ENCODE results near the gene OSBP2. TPM values are rescaled to one million over a fixed set of nuclear protein-coding genes. Genes with fewer than 3 reads are reported as not detected.

OSBP2 gene
- polyA plus RNA-seq, 1 donor (not counting 4 experiments of a cell fraction or from before 2014, with no cell fraction given) = 3.0 TPM

- Histone ChIP-seq H3K27me3 (ENCODE audit: control insufficient read depth, extremely low read depth, insufficient read depth, low read length) (no peaks in the 10 kb centered on the region), H3K9me3 (ENCODE audit: control insufficient read depth, low read depth, low read length) (no peaks in the 10 kb centered on the region), H4K20me1 (ENCODE audit: control insufficient read depth, extremely low read depth, insufficient read depth, low read length) (no peaks in the 10 kb centered on the region), H3K4me1 (ENCODE audit: control insufficient read depth, extremely low read depth, insufficient read depth, low read length) (peaks cover 4% of the 10 kb centered on the region), H3K4me3 (ENCODE audit: control insufficient read depth in 2 of 3, extremely low read depth in 1 of 3, insufficient read depth in 2 of 3, low read depth in 1 of 3, low read length in 3 of 3) (no peak overlapping the region), H3K27ac (ENCODE audit: control insufficient read depth, insufficient read depth, low read length) (no peak overlapping the region), H3K79me2 (ENCODE audit: control insufficient read depth, insufficient read depth, low read length) (no peaks in the 10 kb centered on the region), H3K4me2 (ENCODE audit: control insufficient read depth, extremely low read depth, insufficient read depth, low read depth, low read length) (peak overlapping the region; percentile 66), H3K9ac (ENCODE audit: control insufficient read depth, extremely low read depth, insufficient read depth, low read length) (no peak overlapping the region), H2AFZ (ENCODE audit: control insufficient read depth, low read length) (no peak overlapping the region), H3K9me1 (ENCODE audit: control insufficient read depth, extremely low read depth, insufficient read depth, low read length) (no peaks in the 10 kb centered on the region), H3K36me3 (ENCODE audit: control insufficient read depth in 2 of 2, extremely low read depth in 1 of 2, insufficient read depth in 2 of 2, low read length in 2 of 2) (peaks cover 0 to 5% of the 10 kb centered on the region in 2 experiments)
- DNase-seq (ENCODE audit: low read depth, low spot score) (no peak), FAIRE-seq (peak; percentile 20)
- dilution Hi-C loops (cut with MboI; ENCODE audit: extremely low pct_ligation_motif_present, low sequenced_read_pairs) = no loop called here
- TF ChIP-seq CTCF (optimal IDR thresholded peaks at IDR 0.05 in 1 of 3, IDR thresholded peaks at IDR 0.05 in 1 of 3, conservative IDR thresholded peaks at IDR 0.05 in 1 of 3; ENCODE audit: extremely low read depth in 1 of 3, insufficient read depth in 2 of 3, low read length in 3 of 3) (peak; percentile 80 to 88 (median 81)), EZH2 (IDR thresholded peaks at IDR 0.05; ENCODE audit: low read length) (no peak)
Observed at GRCh38 chr22:30920407-30920806, 225.7 kb downstream of the OSBP2 start.

- dilution Hi-C loops (cut with MboI; ENCODE audit: extremely low pct_ligation_motif_present, low sequenced_read_pairs) = no loop called here
- Histone ChIP-seq H2AFZ (ENCODE audit: control insufficient read depth, low read length) (no peak overlapping the region), H3K4me1 (ENCODE audit: control insufficient read depth, extremely low read depth, insufficient read depth, low read length) (peaks cover 4% of the 10 kb centered on the region), H3K9me3 (ENCODE audit: control insufficient read depth, low read depth, low read length) (no peaks in the 10 kb centered on the region), H3K9ac (ENCODE audit: control insufficient read depth, extremely low read depth, insufficient read depth, low read length) (no peak overlapping the region), H3K27me3 (ENCODE audit: control insufficient read depth, extremely low read depth, insufficient read depth, low read length) (no peaks in the 10 kb centered on the region), H3K4me3 (ENCODE audit: control insufficient read depth in 2 of 3, extremely low read depth in 1 of 3, insufficient read depth in 2 of 3, low read depth in 1 of 3, low read length in 3 of 3) (no peak overlapping the region), H3K36me3 (ENCODE audit: control insufficient read depth in 2 of 2, extremely low read depth in 1 of 2, insufficient read depth in 2 of 2, low read length in 2 of 2) (peaks cover 0 to 8% of the 10 kb centered on the region in 2 experiments), H4K20me1 (ENCODE audit: control insufficient read depth, extremely low read depth, insufficient read depth, low read length) (no peaks in the 10 kb centered on the region), H3K4me2 (ENCODE audit: control insufficient read depth, extremely low read depth, insufficient read depth, low read depth, low read length) (peak overlapping the region; percentile 57), H3K9me1 (ENCODE audit: control insufficient read depth, extremely low read depth, insufficient read depth, low read length) (no peaks in the 10 kb centered on the region), H3K79me2 (ENCODE audit: control insufficient read depth, insufficient read depth, low read length) (no peaks in the 10 kb centered on the region), H3K27ac (ENCODE audit: control insufficient read depth, insufficient read depth, low read length) (no peak overlapping the region)
- DNase-seq (ENCODE audit: low read depth, low spot score) (no peak), FAIRE-seq (no peak)
- TF ChIP-seq EZH2 (IDR thresholded peaks at IDR 0.05; ENCODE audit: low read length) (no peak), CTCF (optimal IDR thresholded peaks at IDR 0.05 in 1 of 3, IDR thresholded peaks at IDR 0.05 in 1 of 3, conservative IDR thresholded peaks at IDR 0.05 in 1 of 3; ENCODE audit: extremely low read depth in 1 of 3, insufficient read depth in 2 of 3, low read length in 3 of 3) (no peak)
Observed at GRCh38 chr22:30921108-30921507, 226.4 kb downstream of the OSBP2 start.

Measured in keratinocyte (primary cell).